Hepatocyte (in vitro differentiated cells): ENCODE results near the gene INVS. TPM values are rescaled to one million over a fixed set of nuclear protein-coding genes. Genes with fewer than 3 reads are reported as not detected.

Source experiments
- DNase-seq: peaks from one replicate; pipeline ENCODE4 v3.0.0-alpha.2; 2016; ENCODE audit warnings: low spot score
- H2AFZ ChIP-seq: fragments of 200-600 bp; sonication (generic); 2 replicates; pipeline ENCODE4 v1.6.0; 2016; ENCODE audit warnings: antibody characterized with exemption, mild to moderate bottlenecking
- H3K27ac ChIP-seq: fragments of 200-600 bp; sonication (generic); 2 replicates; pipeline ENCODE4 v1.5.1; 2016; ENCODE audit warnings: mild to moderate bottlenecking
- H3K27me3 ChIP-seq: fragments of 200-600 bp; sonication (generic); 2 replicates; pipeline ENCODE4 v1.6.1; 2016
- H3K36me3 ChIP-seq: fragments of 200-600 bp; sonication (generic); replicated peaks from 2 replicates; pipeline ENCODE4 v1.5.1; 2016; ENCODE audit warnings: low read depth; ENCODE audit not compliant: insufficient read depth
- H3K4me1 ChIP-seq: fragments of 200-600 bp; sonication (generic); 2 replicates; pipeline ENCODE4 v1.5.1; 2016; ENCODE audit warnings: mild to moderate bottlenecking, moderate library complexity; ENCODE audit not compliant: insufficient read depth
- H3K4me2 ChIP-seq: fragments of 200-600 bp; sonication (generic); 2 replicates; pipeline ENCODE4 v1.6.0; 2016
- H3K4me3 ChIP-seq: fragments of 200-600 bp; sonication (generic); 2 replicates; pipeline ENCODE4 v1.5.1; 2016; ENCODE audit warnings: mild to moderate bottlenecking
- H3K79me2 ChIP-seq: fragments of 200-600 bp; sonication (generic); 2 replicates; pipeline ENCODE4 v1.6.0; 2017; ENCODE audit warnings: mild to moderate bottlenecking
- H3K9me2 ChIP-seq: fragments of 200-600 bp; sonication (generic); replicated peaks from 2 replicates; pipeline ENCODE4 v1.6.0; 2017; ENCODE audit warnings: mild to moderate bottlenecking; ENCODE audit not compliant: insufficient read depth
- H3K9me3 ChIP-seq: fragments of 200-600 bp; sonication (generic); 2 replicates; pipeline ENCODE4 v1.5.1; 2016; ENCODE audit warnings: low read depth, mild to moderate bottlenecking
- H4K20me1 ChIP-seq: fragments of 200-600 bp; sonication (generic); 2 replicates; pipeline ENCODE4 v1.6.0; 2016; ENCODE audit warnings: mild to moderate bottlenecking; ENCODE audit not compliant: insufficient read depth, poor library complexity, severe bottlenecking
- CTCF ChIP-seq: fragments of 200-600 bp; sonication (generic); IDR thresholded peaks from 2 replicates; pipeline ENCODE4 v1.5.1; 2016; ENCODE audit warnings: antibody characterized with exemption, mild to moderate bottlenecking; ENCODE audit not compliant: poor library complexity
- EZH2 ChIP-seq: fragments of 200-600 bp; sonication (generic); IDR thresholded peaks from 2 replicates; pipeline ENCODE4 v1.6.1; 2016; ENCODE audit warnings: antibody characterized with exemption, mild to moderate bottlenecking, borderline replicate concordance
- EZH2phosphoT487 ChIP-seq: fragments of 200-600 bp; sonication (generic); IDR thresholded peaks from one replicate; pipeline ENCODE4 v1.6.1; 2018; ENCODE audit warnings: antibody characterized with exemption, mild to moderate bottlenecking, low read depth, moderate library complexity; ENCODE audit not compliant: unreplicated experiment, severe bottlenecking
- WGBS: methylation state at CpG from one replicate; pipeline ENCODE4 v1.1.6; 2016; ENCODE audit warnings: low lambda C conversion rate; ENCODE audit errors: missing lambda C conversion rate; 5-methylcytosine and 5-hydroxymethylcytosine counted together
- polyA plus RNA-seq: library from polyadenylated mRNA; unstranded; fragments of >200 nt; fragmentation: Nextera tagmentation; extraction: Ambion mirVana; gene quantifications from 2 replicates; pipeline ENCODE4 v1.2.1, GENCODE V29; 2016
- total RNA-seq: library from RNA; depleted of rRNA; stranded (reverse); fragments of >200 nt; gene quantifications from 2 replicates; pipeline ENCODE4 v1.2.3, GENCODE V29; 2014

The INVS gene
- total and polyA plus RNA-seq, 2 experiments from 2014 or later, result 10.1 to 26.5 TPM

GRCh38 chr9:100190339-100190738 is 91.3 kb downstream of the INVS start:
- H3K9me3 ChIP-seq, result peaks cover 9% of the 10 kb centered on the region
- H3K4me1 ChIP-seq, result no peaks in the 10 kb centered on the region
- no peaks in the 10 kb centered on the region for H4K20me1 ChIP-seq
- peaks cover 8% of the 10 kb centered on the region for H3K79me2 ChIP-seq
- H3K27me3 ChIP-seq, result no peaks in the 10 kb centered on the region
- H3K27ac ChIP-seq, result no peak overlapping the region
- H2AFZ ChIP-seq, result no peak overlapping the region
- no peak overlapping the region for H3K4me2 ChIP-seq
- 98% methylated on average over 2 of the region's 2 CpGs for WGBS
- TF ChIP-seq EZH2phosphoT487, result no peak
- TF ChIP-seq CTCF, result no peak
- no peak for TF ChIP-seq EZH2
- H3K9me2 ChIP-seq, result no peaks in the 10 kb centered on the region
- no peak for DNase-seq
- no peaks in the 10 kb centered on the region for H3K36me3 ChIP-seq
- H3K4me3 ChIP-seq, result no peak overlapping the region

- Histone ChIP-seq H3K4me3 (no peak overlapping the region), H3K9me2 (no peaks in the 10 kb centered on the region), H3K79me2 (peaks cover 8% of the 10 kb centered on the region), H4K20me1 (no peaks in the 10 kb centered on the region), H3K27ac (no peak overlapping the region), H3K36me3 (no peaks in the 10 kb centered on the region), H3K9me3 (peaks cover 9% of the 10 kb centered on the region), H3K27me3 (no peaks in the 10 kb centered on the region), H3K4me1 (peaks cover 4% of the 10 kb centered on the region), H3K4me2 (no peak overlapping the region), H2AFZ (no peak overlapping the region)
- no peak for DNase-seq
- TF ChIP-seq EZH2 (no peak), CTCF (no peak), EZH2phosphoT487 (no peak)
Measured at GRCh38 chr9:100191264-100191663, 92.2 kb downstream of the INVS start.

GRCh38 chr9:100193078-100193477 is 94.0 kb downstream of the INVS start:
- H3K27ac ChIP-seq, result no peak overlapping the region
- TF ChIP-seq EZH2 (no peak), EZH2phosphoT487 (no peak), CTCF (no peak)
- no peaks in the 10 kb centered on the region for H3K27me3 ChIP-seq
- H3K4me2 ChIP-seq, result no peak overlapping the region
- peaks cover 8% of the 10 kb centered on the region for H3K79me2 ChIP-seq
- no peaks in the 10 kb centered on the region for H3K9me2 ChIP-seq
- no peak overlapping the region for H2AFZ ChIP-seq
- H3K9me3 ChIP-seq, result peaks cover 9% of the 10 kb centered on the region
- H3K36me3 ChIP-seq, result no peaks in the 10 kb centered on the region
- no peak overlapping the region for H3K4me3 ChIP-seq
- no peaks in the 10 kb centered on the region for H4K20me1 ChIP-seq
- peaks cover 4% of the 10 kb centered on the region for H3K4me1 ChIP-seq
- no peak for DNase-seq
- WGBS, result 98% methylated on average over 3 of the region's 3 CpGs

- Histone ChIP-seq H3K4me1 (peaks cover 4% of the 10 kb centered on the region), H3K79me2 (peaks cover 4% of the 10 kb centered on the region), H3K9me2 (no peaks in the 10 kb centered on the region), H4K20me1 (no peaks in the 10 kb centered on the region), H3K27ac (peak overlapping the region; percentile 66), H3K4me2 (peak overlapping the region; percentile 3), H3K9me3 (peaks cover 4% of the 10 kb centered on the region), H3K4me3 (no peak overlapping the region), H3K36me3 (no peaks in the 10 kb centered on the region), H2AFZ (no peak overlapping the region), H3K27me3 (no peaks in the 10 kb centered on the region)
- TF ChIP-seq EZH2, result no peak
- peak; percentile 45 for DNase-seq
- 40% methylated on average over 3 of the region's 3 CpGs for WGBS
Measured at GRCh38 chr9:100196215-100196614, 97.2 kb downstream of the INVS start.
